NCI-H2196 (cell line): ENCODE results near the gene MAPRE2.

Experiments used
- DNase-seq: peaks from one replicate; lab custom pipeline; 2025; ENCODE audit not compliant: unreplicated experiment; lab: John Stamatoyannopoulos, UW

Gene MAPRE2

GRCh38 chr18:35061336-35061735, 20.1 kb downstream of the MAPRE2 start:
- DNase-seq = no peak

DNA sequence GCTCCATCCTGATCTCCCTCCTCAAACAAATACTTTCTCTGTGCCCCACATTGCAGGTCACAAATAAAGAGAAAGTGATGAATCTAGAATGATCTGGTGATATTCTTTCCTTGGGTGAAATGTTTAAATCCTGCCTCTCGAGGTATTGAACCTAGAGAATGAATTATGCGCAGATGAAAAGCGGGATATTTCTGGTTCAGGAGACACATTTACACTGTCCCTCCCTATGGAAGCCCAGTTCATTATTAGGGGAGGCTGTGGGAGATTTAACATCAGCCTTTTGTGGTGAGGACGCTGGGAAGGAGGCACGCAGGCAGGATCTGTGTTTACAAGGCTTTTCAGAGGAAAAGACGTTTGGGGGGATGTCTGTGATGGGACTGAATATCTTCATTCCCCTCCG, 20.6 kb downstream of the MAPRE2 start:
- DNase-seq = no peak

- DNase-seq = no peak
Measured at GRCh38 chr18:35062408-35062807, 21.2 kb downstream of the MAPRE2 start.

DNA sequence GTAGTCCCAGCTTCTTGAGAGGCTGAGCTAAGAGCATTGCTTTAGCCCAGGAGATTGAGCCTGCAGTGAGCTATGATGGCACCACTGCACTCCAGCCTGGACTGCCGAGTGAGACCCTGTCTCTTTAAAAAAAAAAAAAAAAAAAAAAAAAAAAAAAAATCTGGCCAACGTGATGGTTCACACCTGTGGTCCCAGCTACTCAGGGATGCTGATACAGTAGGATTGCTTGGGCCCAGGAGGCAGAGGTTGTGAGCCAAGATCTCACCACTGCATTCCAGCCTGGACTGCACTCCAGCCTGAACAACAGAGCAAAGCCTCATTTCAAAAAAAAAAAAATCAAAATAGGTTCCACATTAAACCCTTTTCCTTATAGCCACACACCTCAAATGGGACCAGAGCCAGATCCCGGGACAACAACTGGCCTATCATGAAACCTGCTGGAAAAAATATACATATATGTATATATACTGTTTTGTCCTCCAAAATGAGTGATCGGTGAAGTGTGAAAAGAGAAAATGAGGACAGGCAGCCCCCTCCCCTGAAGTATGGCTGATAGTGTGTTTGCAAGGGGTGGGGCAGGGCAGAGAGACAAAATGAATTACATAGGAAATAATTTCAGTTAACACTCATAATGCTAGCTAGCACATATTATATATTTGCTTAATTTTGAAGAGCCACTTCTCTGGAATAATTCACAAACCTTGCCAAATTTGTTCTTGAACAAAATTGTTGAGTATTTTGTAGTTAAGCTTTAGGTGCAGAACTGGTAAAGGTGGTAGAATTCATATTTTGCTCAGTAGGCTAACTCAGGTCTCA, 22.9 kb downstream of the MAPRE2 start:
- no peak for DNase-seq

DNA sequence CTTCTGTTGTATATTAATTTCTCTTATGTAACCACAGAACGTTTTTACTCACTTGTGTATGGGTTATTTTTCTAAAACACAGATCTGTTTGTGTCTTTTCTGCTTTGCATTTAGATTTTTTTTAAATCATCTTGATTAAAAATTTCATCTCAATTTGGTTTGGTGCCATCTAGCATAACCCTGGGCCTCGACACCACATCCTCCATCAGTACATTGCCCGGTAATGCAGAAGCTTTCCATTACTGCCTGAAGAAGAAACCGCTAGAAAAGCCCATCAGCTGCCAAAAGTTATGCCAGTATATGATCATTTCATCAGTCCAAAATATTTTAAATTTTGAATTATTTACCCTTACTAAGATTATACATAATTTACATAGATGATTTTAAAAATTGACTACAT, 26.2 kb downstream of the MAPRE2 start:
- no peak for DNase-seq

DNA sequence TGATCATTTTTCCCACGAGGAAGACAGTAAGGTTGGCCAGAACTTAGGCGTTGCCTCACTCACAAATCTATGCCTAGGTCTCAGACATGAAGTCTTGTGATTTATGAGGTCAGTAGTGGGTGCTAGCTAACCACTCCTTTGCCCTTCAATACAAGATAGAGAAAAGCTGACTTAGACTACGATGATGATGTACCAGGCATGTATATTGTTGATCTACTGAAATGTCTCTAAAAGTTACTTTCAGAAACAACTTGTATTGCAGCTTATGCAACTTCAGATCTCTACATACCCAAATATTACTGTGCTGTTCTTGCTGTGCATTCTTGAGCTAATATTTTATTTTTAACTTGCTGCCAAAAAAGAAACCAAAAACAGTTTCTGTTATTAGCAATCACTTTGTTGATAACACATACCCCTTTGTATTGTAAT, 30.6 kb downstream of the MAPRE2 start:
- DNase-seq = no peak

- DNase-seq = no peak
Measured at GRCh38 chr18:35072616-35073015, 31.4 kb downstream of the MAPRE2 start.

- DNase-seq = no peak
Measured at GRCh38 chr18:35073186-35074105, 32.2 kb downstream of the MAPRE2 start.

GRCh38 chr18:35074581-35074980, 33.4 kb downstream of the MAPRE2 start:
- DNase-seq = no peak

- no peak for DNase-seq
Measured at GRCh38 chr18:35075132-35075531, 33.9 kb downstream of the MAPRE2 start.

- DNase-seq = no peak
Measured at GRCh38 chr18:35076135-35076924, 35.1 kb downstream of the MAPRE2 start.

GRCh38 chr18:35077937-35078336, 36.7 kb downstream of the MAPRE2 start:
- DNase-seq = no peak

DNA sequence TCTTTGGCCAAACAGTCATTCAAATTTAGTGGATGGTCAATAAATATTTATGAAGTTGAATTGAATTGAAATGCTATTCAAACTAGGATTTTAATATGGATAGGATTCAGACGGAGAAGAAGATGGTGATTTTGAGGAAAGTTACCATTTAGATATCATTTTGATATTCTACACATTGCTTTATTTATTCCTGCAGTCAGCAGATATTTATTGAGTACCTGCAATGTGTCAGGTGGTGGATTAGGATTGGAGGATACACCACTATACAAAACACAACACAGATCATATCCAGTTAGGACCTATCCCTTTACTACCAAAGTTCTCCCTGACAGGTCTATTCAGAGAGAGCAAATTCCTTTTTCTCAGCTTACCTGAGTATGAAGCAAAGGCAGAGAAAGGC, 38.8 kb downstream of the MAPRE2 start:
- no peak for DNase-seq

DNA sequence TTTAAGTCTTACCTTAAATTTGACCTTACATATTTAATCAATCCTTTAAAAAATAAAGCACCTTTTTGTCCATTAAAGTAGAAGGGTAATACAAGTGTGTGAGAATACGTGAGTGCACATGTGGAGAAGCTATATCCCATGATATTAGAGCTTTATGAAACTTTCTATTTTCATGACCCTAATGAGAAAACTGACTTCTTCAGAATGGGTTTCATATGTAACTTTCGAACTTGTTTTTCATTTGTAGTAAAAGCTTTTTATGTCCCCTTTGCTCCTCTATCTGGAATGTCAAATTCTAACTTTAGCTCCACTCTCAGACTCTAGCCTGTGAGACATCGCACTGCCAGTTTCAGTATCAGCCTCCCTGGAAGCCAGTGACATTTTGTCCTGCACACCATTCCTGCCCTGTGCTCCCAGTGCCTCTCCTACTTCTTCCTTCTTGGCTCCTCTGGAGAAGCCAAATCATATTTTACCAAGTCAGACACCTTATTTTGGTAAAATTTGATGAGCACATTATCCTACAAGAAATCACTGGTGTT, 42.0 kb downstream of the MAPRE2 start:
- no peak for DNase-seq

DNA sequence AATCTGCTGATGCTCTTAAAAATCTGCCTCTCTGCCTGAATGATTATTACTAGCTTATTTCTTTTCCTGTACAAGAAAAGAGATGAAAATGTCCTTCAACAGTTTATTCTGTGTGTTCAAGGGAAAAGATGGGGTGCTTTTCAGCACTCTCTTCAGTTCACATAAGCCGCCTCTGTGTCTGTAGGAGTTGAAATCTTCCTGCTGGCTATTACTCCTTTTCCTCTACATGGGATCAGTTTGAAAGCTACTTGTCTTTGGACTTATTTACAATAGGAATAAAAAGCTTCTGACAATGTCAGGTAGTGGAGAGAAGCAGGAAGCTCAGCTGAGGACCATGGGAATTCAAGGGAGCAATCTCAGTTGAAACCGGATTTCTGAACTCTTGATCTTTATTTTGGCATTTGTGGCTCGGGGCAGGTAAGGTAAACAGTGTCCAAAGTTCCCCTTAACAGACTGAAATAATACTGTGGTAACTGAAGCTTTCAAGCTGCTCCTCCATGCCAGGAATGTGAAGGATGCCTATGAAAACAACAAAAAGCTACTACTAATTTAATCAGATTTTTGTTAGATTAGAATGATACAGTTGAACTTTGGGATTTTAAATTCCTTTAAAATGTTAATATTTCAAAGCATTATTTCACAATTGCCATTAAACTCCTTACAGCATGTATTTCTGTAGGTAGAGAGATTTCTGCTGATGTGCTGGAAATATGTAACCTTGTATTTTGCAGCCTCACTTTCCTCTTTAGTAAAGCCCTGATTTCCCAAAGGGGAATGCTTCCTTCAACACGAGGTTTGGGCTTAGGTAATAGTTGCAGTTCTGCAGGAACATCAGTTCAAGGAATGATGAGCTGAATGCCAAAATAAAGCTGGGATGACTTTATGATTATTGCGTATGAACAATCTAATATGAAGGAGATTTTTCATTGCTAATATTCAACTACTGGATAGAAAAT, 43.6 kb downstream of the MAPRE2 start:
- DNase-seq = no peak

DNA sequence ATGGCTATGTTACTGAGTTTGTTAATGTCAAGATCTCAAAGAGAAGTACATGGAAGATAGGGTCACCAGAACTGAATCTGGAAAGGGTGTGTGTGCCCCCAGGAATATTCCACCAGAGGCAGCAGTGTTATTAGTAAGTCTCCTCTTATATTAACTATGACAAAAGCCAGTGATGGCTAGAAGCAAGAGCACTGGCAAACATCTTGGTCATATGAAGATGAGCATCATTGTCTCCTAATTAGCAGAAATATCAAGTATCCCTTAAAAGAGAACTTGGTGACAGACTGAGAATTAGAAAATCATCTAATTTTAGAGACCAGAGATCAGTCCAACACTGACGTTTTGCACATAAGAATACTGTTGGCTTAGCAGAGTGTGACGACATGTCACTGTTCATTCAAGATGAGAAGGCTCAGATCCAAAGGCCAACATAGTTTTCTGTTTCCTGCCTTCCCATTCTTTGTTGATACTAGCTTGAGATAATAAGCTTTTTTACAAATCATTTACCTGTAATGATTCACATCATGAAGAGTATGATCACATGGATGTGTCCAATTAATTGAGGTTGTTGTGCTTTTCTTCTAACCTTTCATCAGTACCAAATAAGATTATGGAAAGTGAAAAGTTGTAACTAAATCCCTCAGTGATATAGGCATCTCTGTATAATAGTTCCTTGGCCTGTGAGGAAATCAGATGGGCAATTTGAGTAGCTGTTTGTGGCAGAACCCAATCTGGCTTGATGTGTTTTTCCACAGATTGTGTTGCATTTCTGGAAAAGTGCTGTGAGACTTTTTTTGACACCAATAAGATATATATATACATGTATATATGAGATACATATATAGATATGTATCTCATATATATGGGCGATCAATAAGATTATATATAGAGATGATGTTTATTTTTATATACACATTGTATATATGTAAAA, 44.5 kb downstream of the MAPRE2 start:
- DNase-seq = no peak

DNA sequence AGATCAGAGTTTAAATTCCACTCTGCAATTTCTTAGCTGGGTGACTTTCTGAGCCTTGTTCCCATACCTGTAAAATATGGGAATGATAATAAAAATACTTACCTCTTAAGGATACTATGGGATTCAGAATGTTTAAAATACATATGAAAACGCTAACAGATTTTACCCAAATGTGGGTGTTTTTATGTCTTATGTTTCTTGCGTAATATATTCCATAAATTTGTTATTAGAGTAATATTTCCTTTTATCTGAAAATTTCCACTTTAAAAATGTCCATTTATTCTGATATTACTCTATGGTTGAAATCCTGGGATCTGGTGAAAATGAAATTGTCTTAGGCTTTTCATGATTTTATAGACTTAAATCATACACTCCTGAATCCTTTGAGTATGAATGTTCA, 45.5 kb downstream of the MAPRE2 start:
- no peak for DNase-seq

GRCh38 chr18:35087726-35088125, 46.5 kb downstream of the MAPRE2 start:
- no peak for DNase-seq

DNA sequence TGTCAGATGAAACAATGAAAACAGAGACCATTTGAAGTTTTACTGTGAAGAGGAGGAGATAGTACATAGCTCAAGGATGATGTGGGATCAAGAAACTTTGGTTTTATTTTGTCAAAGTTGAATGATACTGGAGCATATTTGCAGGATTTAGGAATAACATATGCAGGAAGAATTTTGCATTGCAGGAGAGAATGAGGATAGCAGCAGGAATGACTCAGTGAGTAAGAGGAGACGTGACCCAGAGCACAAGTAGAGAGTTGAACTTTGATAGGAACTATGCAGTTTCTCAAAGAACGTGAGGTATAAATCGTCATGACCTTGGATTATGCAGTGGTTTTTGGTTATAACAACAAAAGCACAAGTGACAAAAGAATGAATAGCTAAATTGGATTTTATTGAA, 47.7 kb downstream of the MAPRE2 start:
- no peak for DNase-seq
